SK-N-MC (cell line): ENCODE results near the gene CDC20B.
"Not testable (repeated sequence)": the region's sequence is repeated elsewhere in the genome, so short reads cannot be mapped to it uniquely, and the experiment has no call there.

ENCODE experiments used
- DNase-seq: peaks from one replicate; pipeline ENCODE4 v3.0.0-alpha.2; 2011; ENCODE audit warnings: low read depth, low spot score
- H3K27ac ChIP-seq: fragments of 200-600 bp; sonication (generic); 2 replicates; pipeline ENCODE4 v1.5.1; 2016; ENCODE audit warnings: mixed run types
- H3K36me3 ChIP-seq: fragments of 200-600 bp; sonication (generic); 2 replicates; pipeline ENCODE4 v1.6.1; 2017; ENCODE audit warnings: antibody characterized with exemption, low read length, mixed read lengths; ENCODE audit not compliant: insufficient read depth
- H3K4me3 ChIP-seq: fragments of 200-600 bp; sonication (generic); 2 replicates; pipeline ENCODE4 v1.5.1; 2016
- H3K9ac ChIP-seq: fragments of 200-600 bp; sonication (generic); 2 replicates; pipeline ENCODE4 v1.8.0; 2017; ENCODE audit warnings: mixed run types, mixed read lengths; ENCODE audit not compliant: insufficient read length
- H3K9me3 ChIP-seq: fragments of 200-600 bp; sonication (generic); 2 replicates; pipeline ENCODE4 v1.6.1; 2017; ENCODE audit warnings: low read depth, mild to moderate bottlenecking, antibody characterized with exemption, low read length, moderate library complexity, mixed read lengths
- EZH2 ChIP-seq: fragments of 200-600 bp; sonication (generic); IDR thresholded peaks from one replicate; pipeline ENCODE4 v1.6.1; 2017; ENCODE audit warnings: antibody characterized with exemption
- FOXP2 ChIP-seq: optimal IDR thresholded peaks from 2 replicates; pipeline ENCODE3; 2011; ENCODE audit warnings: mild to moderate bottlenecking, moderate library complexity; ENCODE audit not compliant: insufficient read depth; ENCODE audit errors: extremely low read length, control extremely low read depth
- POLR2AphosphoS5 ChIP-seq: IDR thresholded peaks from 2 replicates; pipeline ENCODE4 v1.6.1; 2012; ENCODE audit warnings: mild to moderate bottlenecking, low read depth, low read length, borderline replicate concordance

Gene CDC20B

DNA sequence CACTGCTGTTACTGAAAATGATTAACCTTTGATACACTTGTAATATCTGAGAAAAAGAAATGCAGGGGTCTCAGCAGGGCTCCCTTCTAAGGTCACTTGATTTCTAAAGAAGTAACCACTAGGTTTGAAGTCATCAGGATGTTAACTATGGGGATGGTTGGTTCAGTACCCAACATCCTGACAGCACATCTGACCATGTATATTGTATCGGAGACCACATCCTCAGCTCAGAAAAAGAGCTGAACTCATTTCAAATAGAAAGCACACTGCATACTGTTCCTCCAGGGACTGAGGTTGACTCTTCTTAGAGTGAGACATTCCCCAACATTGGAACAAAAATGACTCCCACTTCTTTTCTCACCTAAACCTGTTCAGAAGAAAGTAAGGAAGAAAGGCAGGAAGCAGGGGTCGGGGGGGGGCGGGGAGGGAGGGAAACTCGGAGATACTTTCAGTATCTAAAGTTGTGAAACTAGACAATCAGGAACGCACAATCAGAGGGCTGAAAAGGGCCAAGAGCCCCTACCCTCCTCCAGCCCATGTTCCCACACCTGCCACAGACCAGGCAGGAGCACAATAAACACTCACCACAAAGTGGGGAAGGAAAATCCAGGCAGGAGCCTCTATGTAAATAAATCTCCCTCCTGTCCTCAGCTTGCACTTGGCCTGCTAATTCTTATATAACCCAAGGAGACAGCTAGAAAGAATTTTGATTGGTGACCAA, 71.3 kb downstream of the CDC20B start:
- no peak for DNase-seq
- no peaks in the 10 kb centered on the region for H3K36me3 ChIP-seq
- no peak overlapping the region for H3K4me3 ChIP-seq
- no peak overlapping the region for H3K27ac ChIP-seq
- no peak overlapping the region for H3K9ac ChIP-seq
- H3K9me3 ChIP-seq: no peaks in the 10 kb centered on the region
- TF ChIP-seq FOXP2 (no peak), POLR2AphosphoS5 (no peak), EZH2 (no peak)

GRCh38 chr5:55101148-55101547, 71.8 kb downstream of the CDC20B start:
- not testable (repeated sequence) for H3K9me3 ChIP-seq, DNase-seq, H3K36me3 ChIP-seq, H3K9ac ChIP-seq, H3K27ac ChIP-seq, H3K4me3 ChIP-seq

GRCh38 chr5:55096861-55097260, 76.1 kb downstream of the CDC20B start:
- no peak overlapping the region for H3K4me3 ChIP-seq
- no peak for TF ChIP-seq POLR2AphosphoS5
- no peak for TF ChIP-seq EZH2
- no peak for TF ChIP-seq FOXP2
- H3K9me3 ChIP-seq: no peaks in the 10 kb centered on the region
- no peak overlapping the region for H3K9ac ChIP-seq
- no peak for DNase-seq
- H3K36me3 ChIP-seq: no peaks in the 10 kb centered on the region
- H3K27ac ChIP-seq: no peak overlapping the region

GRCh38 chr5:55096182-55096581, 76.8 kb downstream of the CDC20B start:
- Histone ChIP-seq H3K9ac (no peak overlapping the region), H3K27ac (no peak overlapping the region), H3K4me3 (no peak overlapping the region), H3K36me3 (no peaks in the 10 kb centered on the region), H3K9me3 (no peaks in the 10 kb centered on the region)
- no peak for DNase-seq
- TF ChIP-seq FOXP2 (no peak), EZH2 (no peak), POLR2AphosphoS5 (no peak)

DNA sequence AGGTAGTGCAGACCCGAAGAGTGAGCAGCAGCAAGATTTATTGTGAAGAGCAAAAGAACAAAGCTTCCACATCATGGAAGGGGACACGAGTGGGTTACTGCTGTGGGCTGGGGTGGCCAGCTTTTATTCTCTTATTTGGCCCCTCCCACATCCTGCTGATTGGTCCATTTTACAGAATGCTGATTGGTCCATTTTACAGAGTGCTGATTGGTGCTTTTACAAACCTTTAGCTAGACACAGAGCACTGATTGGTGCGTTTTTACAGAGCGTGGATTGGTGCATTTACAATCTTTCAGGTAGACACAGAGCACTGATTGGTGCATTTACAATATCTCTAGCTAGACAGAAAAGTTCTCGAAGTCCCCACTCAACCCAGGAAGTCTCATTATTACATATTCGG, 82.0 kb downstream of the CDC20B start:
- not testable (repeated sequence) for H3K9me3 ChIP-seq, H3K9ac ChIP-seq, H3K27ac ChIP-seq, H3K36me3 ChIP-seq, H3K4me3 ChIP-seq, DNase-seq

- not testable (repeated sequence) for H3K4me3 ChIP-seq, H3K9me3 ChIP-seq, H3K9ac ChIP-seq, H3K36me3 ChIP-seq, DNase-seq, H3K27ac ChIP-seq
Measured at GRCh38 chr5:55089301-55089700, 83.7 kb downstream of the CDC20B start.

- TF ChIP-seq FOXP2 (no peak), POLR2AphosphoS5 (no peak), EZH2 (no peak)
- H3K27ac ChIP-seq: no peak overlapping the region
- H3K4me3 ChIP-seq: no peak overlapping the region
Measured at GRCh38 chr5:55081541-55081940, 91.4 kb downstream of the CDC20B start.

DNA sequence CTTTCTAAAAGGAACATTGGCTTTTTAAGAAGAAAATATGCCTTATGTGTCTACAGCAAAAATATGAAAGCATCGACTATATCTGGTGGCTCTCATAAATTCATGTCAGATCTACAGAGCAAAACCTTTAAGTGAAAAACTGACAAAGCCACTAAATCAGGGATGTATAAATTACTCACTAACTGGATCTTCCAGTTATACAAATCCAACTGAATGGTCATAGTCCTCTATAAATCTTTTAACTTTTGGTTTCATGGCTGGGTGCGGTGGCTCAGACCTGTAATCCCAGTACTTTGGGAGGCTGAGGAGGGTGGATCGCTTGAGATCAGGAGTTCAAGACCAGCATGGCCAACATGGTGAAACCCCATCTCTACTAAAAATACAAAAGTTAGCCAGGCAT, 99.8 kb downstream of the CDC20B start:
- H3K9me3 ChIP-seq: no peaks in the 10 kb centered on the region
- no peaks in the 10 kb centered on the region for H3K36me3 ChIP-seq
- no peak for DNase-seq
- no peak overlapping the region for H3K9ac ChIP-seq
- no peak overlapping the region for H3K27ac ChIP-seq
- H3K4me3 ChIP-seq: no peak overlapping the region
- TF ChIP-seq EZH2: no peak
- TF ChIP-seq POLR2AphosphoS5: no peak
- no peak for TF ChIP-seq FOXP2

More at GRCh38 chr5:55081541-55081940, 91.4 kb downstream of the CDC20B start:
- DNase-seq: no peak
- H3K36me3 ChIP-seq: no peaks in the 10 kb centered on the region
- no peaks in the 10 kb centered on the region for H3K9me3 ChIP-seq
- H3K9ac ChIP-seq: no peak overlapping the region

GRCh38 chr5:55072666-55073065, 100.3 kb downstream of the CDC20B start:
- TF ChIP-seq POLR2AphosphoS5: no peak
- TF ChIP-seq EZH2: no peak
- no peak for TF ChIP-seq FOXP2
- no peak overlapping the region for H3K4me3 ChIP-seq
- no peaks in the 10 kb centered on the region for H3K36me3 ChIP-seq
- no peak overlapping the region for H3K9ac ChIP-seq
- no peaks in the 10 kb centered on the region for H3K9me3 ChIP-seq
- H3K27ac ChIP-seq: no peak overlapping the region
- DNase-seq: no peak
